ENCODE measurements around the gene GKN2.

Gene GKN2

GRCh38 chr2:68936427-68936826 lies 16.3 kb downstream of the GKN2 start:
- WGBS = 87% methylated on average over 2 of the region's 2 CpGs
- Histone ChIP-seq H3K4me1 (ENCODE audit: insufficient read depth, low read length) (no peaks in the 10 kb centered on the region), H3K4me3 (ENCODE audit: low read length) (no peak overlapping the region), H3K27me3 (ENCODE audit: insufficient read depth, low read length) (no peaks in the 10 kb centered on the region), H3K9me3 (ENCODE audit: insufficient read depth, low read depth, low read length) (no peaks in the 10 kb centered on the region), H3K36me3 (ENCODE audit: insufficient read depth, low read length) (no peaks in the 10 kb centered on the region), H3K27ac (ENCODE audit: low read depth, low read length) (no peak overlapping the region), H3K9ac (ENCODE audit: low read depth, low read length) (no peak overlapping the region)

- Histone ChIP-seq H3K36me3 (ENCODE audit: insufficient read depth, low read length) (no peaks in the 10 kb centered on the region), H3K27me3 (ENCODE audit: insufficient read depth, low read length) (no peaks in the 10 kb centered on the region), H3K9ac (ENCODE audit: low read depth, low read length) (no peak overlapping the region), H3K4me3 (ENCODE audit: low read length) (no peak overlapping the region), H3K9me3 (ENCODE audit: insufficient read depth, low read depth, low read length) (no peaks in the 10 kb centered on the region), H3K4me1 (ENCODE audit: insufficient read depth, low read length) (no peaks in the 10 kb centered on the region), H3K27ac (ENCODE audit: low read depth, low read length) (no peak overlapping the region)
- WGBS = 95% methylated on average over 5 of the region's 5 CpGs
Observed at GRCh38 chr2:68935471-68935870, 17.2 kb downstream of the GKN2 start.

DNA sequence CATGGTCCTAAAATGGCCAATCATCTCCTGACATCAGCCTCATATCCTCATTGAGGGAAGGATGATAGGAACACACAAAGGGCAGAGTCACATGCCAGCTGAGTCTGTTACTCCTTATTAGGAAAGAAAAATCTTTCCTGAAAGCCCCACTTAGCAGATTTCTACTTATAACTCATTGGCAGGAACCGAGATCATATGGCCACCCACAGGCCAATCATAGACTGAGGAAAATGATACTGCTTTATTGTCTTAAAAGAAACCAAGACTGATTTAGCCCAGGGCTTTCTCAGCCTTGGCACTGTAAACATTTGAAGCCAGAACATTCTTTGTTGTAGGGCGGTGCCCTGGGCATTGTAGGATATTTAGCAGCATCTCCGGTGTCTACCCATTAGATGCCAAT lies 18.7 kb downstream of the GKN2 start:
- H3K27ac ChIP-seq (ENCODE audit: low read depth, low read length) = no peak overlapping the region
- H3K36me3 ChIP-seq (ENCODE audit: insufficient read depth, low read length) = no peaks in the 10 kb centered on the region
- no peaks in the 10 kb centered on the region for H3K9me3 ChIP-seq (ENCODE audit: insufficient read depth, low read depth, low read length)
- no peak overlapping the region for H3K4me3 ChIP-seq (ENCODE audit: low read length)
- H3K9ac ChIP-seq (ENCODE audit: low read depth, low read length) = no peak overlapping the region
- H3K4me1 ChIP-seq (ENCODE audit: insufficient read depth, low read length) = no peaks in the 10 kb centered on the region
- H3K27me3 ChIP-seq (ENCODE audit: insufficient read depth, low read length) = no peaks in the 10 kb centered on the region
- 95% methylated on average over 3 of the region's 3 CpGs for WGBS

DNA sequence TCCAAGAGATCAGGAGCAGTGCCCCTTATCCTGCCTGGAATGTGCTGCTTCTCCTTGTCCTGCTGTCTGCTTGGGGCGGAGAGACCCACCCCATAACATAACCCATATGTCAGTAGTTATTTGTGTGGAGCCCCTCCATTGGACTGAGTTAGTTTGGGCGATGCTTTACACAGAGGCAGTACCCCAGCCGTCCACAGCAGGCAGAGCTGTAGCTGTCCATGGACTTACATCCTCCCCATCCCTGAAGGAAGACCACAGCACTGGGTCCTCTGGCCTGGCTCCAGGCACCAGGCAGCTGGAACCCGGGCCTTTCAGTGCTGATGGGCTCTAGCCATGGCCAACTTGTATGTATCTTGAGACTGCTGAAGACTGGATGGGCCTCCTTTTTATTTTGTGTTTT lies 20.3 kb downstream of the GKN2 start:
- Histone ChIP-seq H3K4me1 (ENCODE audit: insufficient read depth, low read length) (no peaks in the 10 kb centered on the region), H3K9ac (ENCODE audit: low read depth, low read length) (no peak overlapping the region), H3K27me3 (ENCODE audit: insufficient read depth, low read length) (no peaks in the 10 kb centered on the region), H3K36me3 (ENCODE audit: insufficient read depth, low read length) (no peaks in the 10 kb centered on the region), H3K9me3 (ENCODE audit: insufficient read depth, low read depth, low read length) (no peaks in the 10 kb centered on the region), H3K4me3 (ENCODE audit: low read length) (no peak overlapping the region), H3K27ac (ENCODE audit: low read depth, low read length) (no peak overlapping the region)
- 91% methylated on average over 4 of the region's 4 CpGs for WGBS

GRCh38 chr2:68931799-68932198 lies 20.9 kb downstream of the GKN2 start:
- Histone ChIP-seq H3K27me3 (ENCODE audit: insufficient read depth, low read length) (no peaks in the 10 kb centered on the region), H3K4me1 (ENCODE audit: insufficient read depth, low read length) (no peaks in the 10 kb centered on the region), H3K27ac (ENCODE audit: low read depth, low read length) (no peak overlapping the region), H3K9ac (ENCODE audit: low read depth, low read length) (no peak overlapping the region), H3K36me3 (ENCODE audit: insufficient read depth, low read length) (no peaks in the 10 kb centered on the region), H3K9me3 (ENCODE audit: insufficient read depth, low read depth, low read length) (no peaks in the 10 kb centered on the region), H3K4me3 (ENCODE audit: low read length) (no peak overlapping the region)
- WGBS = 82% methylated on average over 4 of the region's 4 CpGs

GRCh38 chr2:68931149-68931711 lies 21.5 kb downstream of the GKN2 start:
- Histone ChIP-seq H3K4me3 (ENCODE audit: low read length) (no peak overlapping the region), H3K4me1 (ENCODE audit: insufficient read depth, low read length) (no peaks in the 10 kb centered on the region), H3K27me3 (ENCODE audit: insufficient read depth, low read length) (no peaks in the 10 kb centered on the region), H3K36me3 (ENCODE audit: insufficient read depth, low read length) (no peaks in the 10 kb centered on the region), H3K9me3 (ENCODE audit: insufficient read depth, low read depth, low read length) (no peaks in the 10 kb centered on the region), H3K27ac (ENCODE audit: low read depth, low read length) (no peak overlapping the region), H3K9ac (ENCODE audit: low read depth, low read length) (no peak overlapping the region)
- WGBS = 93% methylated on average over 3 of the region's 3 CpGs

DNA sequence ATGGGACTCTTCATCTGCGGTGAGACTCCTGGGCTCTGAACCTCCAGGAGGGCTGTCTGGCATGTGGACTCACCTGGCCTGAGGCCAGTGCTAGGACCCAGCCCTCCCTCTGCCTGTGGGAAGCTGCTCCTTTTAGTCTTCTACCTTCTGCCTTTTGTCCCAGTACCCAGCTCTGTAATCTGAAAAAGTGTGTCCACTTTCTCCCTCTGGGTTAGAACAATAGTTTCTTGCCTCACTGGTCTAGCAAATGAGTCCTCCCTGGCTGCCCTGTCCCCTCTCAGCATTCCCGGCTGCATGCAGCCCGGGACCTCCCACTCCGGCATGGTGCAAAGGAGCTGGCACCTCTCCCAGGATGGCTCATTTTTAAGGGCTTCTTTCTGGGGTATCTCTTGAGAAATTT lies 25.9 kb downstream of the GKN2 start:
- Histone ChIP-seq H3K27me3 (ENCODE audit: insufficient read depth, low read length) (no peaks in the 10 kb centered on the region), H3K4me1 (ENCODE audit: insufficient read depth, low read length) (no peaks in the 10 kb centered on the region), H3K9ac (ENCODE audit: low read depth, low read length) (no peak overlapping the region), H3K9me3 (ENCODE audit: insufficient read depth, low read depth, low read length) (no peaks in the 10 kb centered on the region), H3K27ac (ENCODE audit: low read depth, low read length) (no peak overlapping the region), H3K36me3 (ENCODE audit: insufficient read depth, low read length) (no peaks in the 10 kb centered on the region), H3K4me3 (ENCODE audit: low read length) (no peak overlapping the region)
- WGBS = 85% methylated on average over 4 of the region's 4 CpGs

DNA sequence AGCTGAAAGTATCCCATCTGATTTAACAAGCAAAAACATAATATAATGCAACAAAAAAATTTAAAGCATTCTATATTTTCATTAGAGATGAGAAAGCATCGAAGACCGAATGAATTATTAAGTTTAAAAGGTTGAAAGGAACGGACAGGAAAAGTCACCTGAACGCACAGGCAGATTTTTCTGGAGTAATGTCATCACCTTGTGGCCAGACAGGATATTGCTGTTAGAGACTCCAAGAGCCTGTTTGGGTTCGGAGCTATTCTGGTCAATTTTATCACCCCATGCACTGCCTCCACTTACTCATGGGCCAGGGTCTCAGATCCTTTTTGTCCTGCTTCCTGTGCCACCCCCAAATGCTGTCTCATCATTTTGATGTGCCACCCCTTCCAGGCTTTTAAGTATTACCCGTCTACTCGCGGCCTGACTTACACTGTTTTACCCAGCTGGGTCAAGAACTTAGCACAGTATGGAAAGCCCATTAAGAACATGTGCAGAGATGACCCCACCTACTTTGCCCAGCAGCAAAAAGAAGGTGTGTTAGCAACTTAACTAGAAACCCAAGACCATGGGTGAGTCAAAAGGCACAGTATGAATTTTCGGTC lies 27.3 kb downstream of the GKN2 start:
- no peak overlapping the region for H3K4me3 ChIP-seq (ENCODE audit: low read length)
- no peaks in the 10 kb centered on the region for H3K9me3 ChIP-seq (ENCODE audit: insufficient read depth, low read depth, low read length)
- H3K27ac ChIP-seq (ENCODE audit: low read depth, low read length) = no peak overlapping the region
- H3K27me3 ChIP-seq (ENCODE audit: insufficient read depth, low read length) = no peaks in the 10 kb centered on the region
- H3K36me3 ChIP-seq (ENCODE audit: insufficient read depth, low read length) = no peaks in the 10 kb centered on the region
- 51% methylated on average over 9 of the region's 9 CpGs for WGBS
- H3K9ac ChIP-seq (ENCODE audit: low read depth, low read length) = no peak overlapping the region
- no peaks in the 10 kb centered on the region for H3K4me1 ChIP-seq (ENCODE audit: insufficient read depth, low read length)

- H3K27ac ChIP-seq (ENCODE audit: low read depth, low read length) = no peak overlapping the region
- H3K4me1 ChIP-seq (ENCODE audit: insufficient read depth, low read length) = no peaks in the 10 kb centered on the region
- no peaks in the 10 kb centered on the region for H3K27me3 ChIP-seq (ENCODE audit: insufficient read depth, low read length)
- no peaks in the 10 kb centered on the region for H3K9me3 ChIP-seq (ENCODE audit: insufficient read depth, low read depth, low read length)
- H3K36me3 ChIP-seq (ENCODE audit: insufficient read depth, low read length) = no peaks in the 10 kb centered on the region
- H3K4me3 ChIP-seq (ENCODE audit: low read length) = no peak overlapping the region
- H3K9ac ChIP-seq (ENCODE audit: low read depth, low read length) = no peak overlapping the region
- whole genome bisulfite sequencing = 72% methylated on average over 4 of the region's 4 CpGs
Observed at GRCh38 chr2:68921646-68922045, 31.0 kb downstream of the GKN2 start.

DNA sequence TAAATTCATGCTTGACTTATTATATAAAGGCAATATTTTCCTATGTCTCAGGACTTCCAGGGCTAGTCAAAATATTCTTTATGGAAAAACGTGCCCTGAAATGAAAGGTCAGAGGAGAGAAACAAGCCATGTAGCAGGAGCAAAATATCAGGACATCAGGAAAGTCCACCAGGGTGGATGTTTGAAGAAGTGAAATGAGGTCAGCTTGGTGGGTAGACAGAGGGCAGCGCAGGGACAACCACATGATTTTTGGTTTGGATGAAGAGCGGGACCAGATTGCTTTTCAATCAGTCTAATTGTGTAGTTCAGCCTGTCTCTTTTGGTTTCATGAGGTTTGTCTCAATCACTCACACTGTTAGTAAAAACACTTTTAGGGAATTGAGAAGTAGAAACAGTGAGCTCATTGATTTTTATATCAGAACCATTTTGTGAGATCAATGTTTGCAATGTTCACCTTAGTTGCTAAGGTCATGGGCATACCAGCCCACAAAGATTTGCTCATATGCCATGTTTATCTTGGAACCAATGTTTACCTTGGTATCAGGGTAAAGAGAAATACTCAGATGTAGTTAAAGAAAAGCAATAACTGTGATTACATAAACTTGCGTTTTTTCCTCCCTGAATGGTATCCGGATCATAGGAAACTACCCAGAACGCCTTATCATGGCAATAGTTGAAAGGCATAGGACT lies 32.1 kb downstream of the GKN2 start:
- no peaks in the 10 kb centered on the region for H3K36me3 ChIP-seq (ENCODE audit: insufficient read depth, low read length)
- no peaks in the 10 kb centered on the region for H3K9me3 ChIP-seq (ENCODE audit: insufficient read depth, low read depth, low read length)
- H3K4me3 ChIP-seq (ENCODE audit: low read length) = no peak overlapping the region
- 88% methylated on average over 6 of the region's 6 CpGs for WGBS
- H3K27ac ChIP-seq (ENCODE audit: low read depth, low read length) = no peak overlapping the region
- H3K27me3 ChIP-seq (ENCODE audit: insufficient read depth, low read length) = no peaks in the 10 kb centered on the region
- no peak overlapping the region for H3K9ac ChIP-seq (ENCODE audit: low read depth, low read length)
- H3K4me1 ChIP-seq (ENCODE audit: insufficient read depth, low read length) = no peaks in the 10 kb centered on the region

- 94% methylated on average over 7 of the region's 7 CpGs for WGBS
- H3K27ac ChIP-seq (ENCODE audit: low read depth, low read length) = no peak overlapping the region
- no peak overlapping the region for H3K4me3 ChIP-seq (ENCODE audit: low read length)
- H3K36me3 ChIP-seq (ENCODE audit: insufficient read depth, low read length) = no peaks in the 10 kb centered on the region
- no peaks in the 10 kb centered on the region for H3K9me3 ChIP-seq (ENCODE audit: insufficient read depth, low read depth, low read length)
- no peaks in the 10 kb centered on the region for H3K27me3 ChIP-seq (ENCODE audit: insufficient read depth, low read length)
- H3K9ac ChIP-seq (ENCODE audit: low read depth, low read length) = no peak overlapping the region
- H3K4me1 ChIP-seq (ENCODE audit: insufficient read depth, low read length) = no peaks in the 10 kb centered on the region
Observed at GRCh38 chr2:68918497-68918896, 34.2 kb downstream of the GKN2 start.

All from HUES64 (cell line).